Liver (tissue), 3 donors: ENCODE data around the gene GTF2IRD1.

Experiments used
- CTCF ChIP-seq: fragments of 150-350 bp; IDR thresholded peaks from 2 replicates; pipeline ENCODE4 v1.5.1; 2017; ENCODE audit warnings: improper control_type of control experiment, low read depth, low read length; ENCODE audit not compliant: missing input control
- EGR1 ChIP-seq, 2 donors: IDR thresholded peaks; 2 replicates each; pipeline ENCODE4 v1.6.1; 2016 to 2018; ENCODE audit warnings: antibody characterized with exemption in 2 of 2, low read depth in 2 of 2
- GABPA ChIP-seq, 2 donors: IDR thresholded peaks in 1 of 2; conservative IDR thresholded peaks in 1 of 2; 2 replicates each; pipeline ENCODE4 v1.6.1; 2016; ENCODE audit warnings: antibody characterized with exemption in 2 of 2, mild to moderate bottlenecking in 1 of 2, moderate library complexity in 1 of 2
- HNF4A ChIP-seq, 2 donors: conservative IDR thresholded peaks; 2 replicates each; pipeline ENCODE4 v1.6.1; 2016; ENCODE audit warnings: antibody characterized with exemption in 2 of 2, mild to moderate bottlenecking in 2 of 2
- JUND ChIP-seq, 2 donors: IDR thresholded peaks; 2 replicates each; pipeline ENCODE4 v1.6.1; 2016; ENCODE audit warnings: antibody characterized with exemption in 2 of 2
- MAX ChIP-seq: IDR thresholded peaks from 2 replicates; pipeline ENCODE4 v1.6.1; 2016; ENCODE audit warnings: antibody characterized with exemption
- RAD21 ChIP-seq, 2 donors: IDR thresholded peaks; 2 replicates each; pipeline ENCODE4 v1.6.1; 2016; ENCODE audit warnings: antibody characterized with exemption in 2 of 2, mild to moderate bottlenecking in 2 of 2
- REST ChIP-seq: IDR thresholded peaks from 2 replicates; pipeline ENCODE4 v1.6.1; 2016; ENCODE audit warnings: antibody characterized with exemption, mild to moderate bottlenecking
- SP1 ChIP-seq: IDR thresholded peaks from 2 replicates; pipeline ENCODE4 v1.6.1; 2018; ENCODE audit warnings: antibody characterized with exemption, mild to moderate bottlenecking
- TAF1 ChIP-seq: conservative IDR thresholded peaks from 2 replicates; pipeline ENCODE4 v1.6.1; 2016; ENCODE audit warnings: antibody characterized with exemption, mild to moderate bottlenecking
- donor health status: healthy.
- donor health status: healthy.

- TF ChIP-seq CTCF: no peak
- no peak for TF ChIP-seq EGR1 (IDR thresholded peaks at IDR 0.05; ENCODE audit: low read depth in 2 of 2)
- no peak for TF ChIP-seq REST
- TF ChIP-seq HNF4A (conservative IDR thresholded peaks at IDR 0.05): no peak
- no peak for TF ChIP-seq GABPA (IDR thresholded peaks at IDR 0.05 in 1 of 2, conservative IDR thresholded peaks at IDR 0.05 in 1 of 2)
- TF ChIP-seq RAD21 (IDR thresholded peaks at IDR 0.05): no peak
- TF ChIP-seq MAX: no peak
- TF ChIP-seq TAF1: no peak
- no peak for TF ChIP-seq SP1
- TF ChIP-seq JUND (IDR thresholded peaks at IDR 0.05): no peak
These were observed 47.7 kb upstream of the GTF2IRD1 start for GRCh38 chr7:74405899-74406512.
